ENCODE measurements around the gene KIR2DL1.
"Not testable (repeated sequence)": the region's sequence is repeated elsewhere in the genome, so short reads cannot be mapped to it uniquely, and the experiment has no call there.

Gene KIR2DL1

DNA sequence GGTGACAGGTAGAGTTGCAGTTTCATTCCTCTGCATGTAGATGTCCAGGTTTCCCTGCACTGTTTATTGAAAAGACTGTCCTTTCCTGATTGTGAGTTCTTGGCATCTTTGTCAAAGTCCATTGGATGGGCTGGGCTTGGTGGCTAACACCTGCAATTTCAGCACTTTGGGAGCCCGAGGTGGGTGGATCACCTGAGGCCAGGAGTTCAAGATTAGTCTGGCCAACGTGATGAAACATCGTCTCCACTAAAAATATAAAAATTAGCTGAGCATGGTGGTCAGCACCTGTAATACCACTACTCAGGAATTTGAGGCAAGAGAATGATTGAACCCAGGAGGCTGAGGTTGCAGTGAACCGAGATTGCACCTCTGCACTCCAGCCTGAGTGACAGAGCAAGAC, 8.3 kb downstream of the KIR2DL1 start:
- not testable (repeated sequence) for H4K91ac ChIP-seq (ENCODE audit: low read length); H3K27ac ChIP-seq (ENCODE audit: low read length, poor library complexity, severe bottlenecking); H2BK5ac ChIP-seq (ENCODE audit: low read depth, low read length, poor library complexity, severe bottlenecking); H3K4me1 ChIP-seq (ENCODE audit: control insufficient read depth, insufficient read depth, low read depth, low read length); H3K4me3 ChIP-seq (ENCODE audit: insufficient read depth in 1 of 2, low read depth in 1 of 2, low read length in 2 of 2); H2BK12ac ChIP-seq (ENCODE audit: low read length in 2 of 2); H3K27me3 ChIP-seq (ENCODE audit: control insufficient read depth in 1 of 2, insufficient read depth in 1 of 2, low read length in 2 of 2); H2BK120ac ChIP-seq (ENCODE audit: low read depth, low read length); H2AK5ac ChIP-seq (ENCODE audit: low read length, severe bottlenecking); H4K8ac ChIP-seq (ENCODE audit: low read length); H3K79me1 ChIP-seq (replicated peaks; ENCODE audit: low read length, poor library complexity, severe bottlenecking); H2AFZ ChIP-seq (ENCODE audit: low read depth, low read length); H3K4me2 ChIP-seq (ENCODE audit: low read length, poor library complexity, severe bottlenecking); H3K36me3 ChIP-seq (ENCODE audit: control insufficient read depth in 1 of 2, insufficient read depth in 2 of 2, low read depth in 1 of 2, low read length in 2 of 2); H3K9ac ChIP-seq (ENCODE audit: low read length); H3K9me3 ChIP-seq (ENCODE audit: control insufficient read depth, low read length); H3K18ac ChIP-seq (ENCODE audit: low read depth in 1 of 2, low read length in 2 of 2); H2BK15ac ChIP-seq (ENCODE audit: low read depth, poor library complexity, severe bottlenecking); H3K4ac ChIP-seq (ENCODE audit: low read depth in 1 of 2, low read length in 2 of 2); H3K14ac ChIP-seq (ENCODE audit: low read length in 2 of 2); DNase-seq; H3K23ac ChIP-seq (ENCODE audit: low read length in 2 of 2)
- 67% methylated on average over 1 of the region's 4 CpGs for WGBS

DNA sequence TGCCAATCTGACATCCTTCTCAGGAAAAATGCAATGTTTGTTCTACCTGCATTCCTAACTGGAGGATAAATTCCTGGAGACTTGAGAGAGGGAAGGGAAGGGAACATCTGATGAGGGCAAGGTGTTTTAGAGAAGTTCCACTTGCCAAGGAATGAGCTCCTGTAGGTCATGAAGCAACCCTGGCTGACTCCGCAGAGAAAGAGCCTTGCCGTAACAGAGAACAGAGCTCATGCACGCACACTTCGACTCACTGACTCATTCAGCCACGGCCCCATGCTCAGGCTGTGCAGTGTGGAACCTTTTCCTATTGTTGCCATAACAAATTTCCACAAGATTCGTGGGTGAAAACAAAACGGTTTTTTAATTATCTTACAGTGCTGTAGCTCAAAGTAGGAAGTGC, 9.3 kb downstream of the KIR2DL1 start:
- H3K9me3 ChIP-seq (ENCODE audit: control insufficient read depth, low read length); H3K9ac ChIP-seq (ENCODE audit: low read length); H3K36me3 ChIP-seq (ENCODE audit: control insufficient read depth in 1 of 2, insufficient read depth in 2 of 2, low read depth in 1 of 2, low read length in 2 of 2); H2BK12ac ChIP-seq (ENCODE audit: low read length in 2 of 2); H2BK5ac ChIP-seq (ENCODE audit: low read depth, low read length, poor library complexity, severe bottlenecking); H2BK120ac ChIP-seq (ENCODE audit: low read depth, low read length); DNase-seq; H3K18ac ChIP-seq (ENCODE audit: low read depth in 1 of 2, low read length in 2 of 2); H2AFZ ChIP-seq (ENCODE audit: low read depth, low read length); H3K4me1 ChIP-seq (ENCODE audit: control insufficient read depth, insufficient read depth, low read depth, low read length); H3K4me3 ChIP-seq (ENCODE audit: insufficient read depth in 1 of 2, low read depth in 1 of 2, low read length in 2 of 2); H3K27ac ChIP-seq (ENCODE audit: low read length, poor library complexity, severe bottlenecking); H2AK5ac ChIP-seq (ENCODE audit: low read length, severe bottlenecking); H4K8ac ChIP-seq (ENCODE audit: low read length); H3K27me3 ChIP-seq (ENCODE audit: control insufficient read depth in 1 of 2, insufficient read depth in 1 of 2, low read length in 2 of 2); H3K4ac ChIP-seq (ENCODE audit: low read depth in 1 of 2, low read length in 2 of 2); H3K14ac ChIP-seq (ENCODE audit: low read length in 2 of 2); H2BK15ac ChIP-seq (ENCODE audit: low read depth, poor library complexity, severe bottlenecking); H3K23ac ChIP-seq (ENCODE audit: low read length in 2 of 2); H3K4me2 ChIP-seq (ENCODE audit: low read length, poor library complexity, severe bottlenecking); H3K79me1 ChIP-seq (replicated peaks; ENCODE audit: low read length, poor library complexity, severe bottlenecking); H4K91ac ChIP-seq (ENCODE audit: low read length): not testable (repeated sequence)
- 87% methylated on average over 4 of the region's 7 CpGs for WGBS

DNA sequence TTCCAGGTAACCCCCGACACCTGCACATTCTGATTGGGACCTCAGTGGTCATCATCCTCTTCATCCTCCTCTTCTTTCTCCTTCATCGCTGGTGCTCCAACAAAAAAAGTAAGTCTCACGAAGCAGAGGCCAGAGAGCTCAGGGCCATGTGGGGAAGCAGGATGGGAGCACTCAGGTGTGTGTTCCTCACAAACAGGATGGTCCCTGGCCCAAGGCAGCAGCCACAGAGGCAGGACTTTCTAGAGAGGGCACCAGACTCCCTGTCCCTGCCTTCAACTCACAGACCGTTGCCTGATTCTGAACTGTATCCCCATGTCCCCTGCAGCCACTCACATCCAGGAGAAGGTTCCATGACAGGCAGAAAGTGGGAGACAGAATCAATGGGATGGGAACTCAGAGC, 13.3 kb downstream of the KIR2DL1 start:
- H3K23ac ChIP-seq (ENCODE audit: low read length in 2 of 2) = not testable (repeated sequence)

DNA sequence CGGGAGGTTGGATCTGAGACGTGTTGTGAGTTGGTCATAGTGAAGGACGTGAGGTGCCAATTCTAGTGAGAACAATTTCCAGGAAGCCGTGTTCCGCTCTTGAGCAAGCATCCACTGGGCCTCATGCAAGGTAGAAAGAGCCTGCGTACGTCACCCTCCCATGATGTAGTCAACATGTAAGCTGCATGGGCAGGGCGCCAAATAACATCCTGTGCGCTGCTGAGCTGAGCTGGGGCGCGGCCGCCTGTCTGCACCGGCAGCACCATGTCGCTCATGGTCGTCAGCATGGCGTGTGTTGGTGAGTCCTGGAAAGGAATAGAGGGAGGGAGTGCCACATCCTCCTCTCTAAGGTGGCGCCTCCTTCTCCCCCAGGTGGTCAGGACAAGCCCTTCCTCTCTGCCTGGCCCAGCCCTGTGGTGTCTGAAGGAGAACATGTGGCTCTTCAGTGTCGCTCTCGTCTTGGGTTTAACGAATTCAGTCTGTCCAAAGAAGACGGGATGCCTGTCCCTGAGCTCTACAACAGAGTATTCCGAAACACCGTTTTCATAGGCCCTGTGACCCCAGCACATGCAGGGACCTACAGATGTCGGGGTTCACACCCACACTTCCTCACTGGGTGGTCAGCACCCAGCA, 16.6 kb downstream of the KIR2DL1 start:
- H3K18ac ChIP-seq (ENCODE audit: low read depth in 1 of 2, low read length in 2 of 2); H3K27ac ChIP-seq (ENCODE audit: low read length, poor library complexity, severe bottlenecking): not testable (repeated sequence)

More for the DNA sequence above, 13.3 kb downstream of the KIR2DL1 start:
- not testable (repeated sequence) for H3K36me3 ChIP-seq (ENCODE audit: control insufficient read depth in 1 of 2, insufficient read depth in 2 of 2, low read depth in 1 of 2, low read length in 2 of 2); H4K91ac ChIP-seq (ENCODE audit: low read length); H2BK12ac ChIP-seq (ENCODE audit: low read length in 2 of 2); H3K4me3 ChIP-seq (ENCODE audit: insufficient read depth in 1 of 2, low read depth in 1 of 2, low read length in 2 of 2); H4K8ac ChIP-seq (ENCODE audit: low read length); H2BK5ac ChIP-seq (ENCODE audit: low read depth, low read length, poor library complexity, severe bottlenecking); H2BK15ac ChIP-seq (ENCODE audit: low read depth, poor library complexity, severe bottlenecking); DNase-seq; H3K4me1 ChIP-seq (ENCODE audit: control insufficient read depth, insufficient read depth, low read depth, low read length); H3K9me3 ChIP-seq (ENCODE audit: control insufficient read depth, low read length); H2AK5ac ChIP-seq (ENCODE audit: low read length, severe bottlenecking); H3K14ac ChIP-seq (ENCODE audit: low read length in 2 of 2); H3K18ac ChIP-seq (ENCODE audit: low read depth in 1 of 2, low read length in 2 of 2); H3K27me3 ChIP-seq (ENCODE audit: control insufficient read depth in 1 of 2, insufficient read depth in 1 of 2, low read length in 2 of 2); H2BK120ac ChIP-seq (ENCODE audit: low read depth, low read length); H3K4ac ChIP-seq (ENCODE audit: low read depth in 1 of 2, low read length in 2 of 2); H3K27ac ChIP-seq (ENCODE audit: low read length, poor library complexity, severe bottlenecking); H3K79me1 ChIP-seq (replicated peaks; ENCODE audit: low read length, poor library complexity, severe bottlenecking); H3K9ac ChIP-seq (ENCODE audit: low read length); H3K4me2 ChIP-seq (ENCODE audit: low read length, poor library complexity, severe bottlenecking); H2AFZ ChIP-seq (ENCODE audit: low read depth, low read length)
- WGBS = 77% methylated on average over 3 of the region's 4 CpGs

More for the DNA sequence above, 16.6 kb downstream of the KIR2DL1 start:
- not testable (repeated sequence) for H3K4me2 ChIP-seq (ENCODE audit: low read length, poor library complexity, severe bottlenecking); H3K36me3 ChIP-seq (ENCODE audit: control insufficient read depth in 1 of 2, insufficient read depth in 2 of 2, low read depth in 1 of 2, low read length in 2 of 2); H2BK15ac ChIP-seq (ENCODE audit: low read depth, poor library complexity, severe bottlenecking); H4K91ac ChIP-seq (ENCODE audit: low read length); H2BK12ac ChIP-seq (ENCODE audit: low read length in 2 of 2); H3K4me3 ChIP-seq (ENCODE audit: insufficient read depth in 1 of 2, low read depth in 1 of 2, low read length in 2 of 2); DNase-seq; H3K4me1 ChIP-seq (ENCODE audit: control insufficient read depth, insufficient read depth, low read depth, low read length); H3K9me3 ChIP-seq (ENCODE audit: control insufficient read depth, low read length); H2AFZ ChIP-seq (ENCODE audit: low read depth, low read length); H2AK5ac ChIP-seq (ENCODE audit: low read length, severe bottlenecking); H3K9ac ChIP-seq (ENCODE audit: low read length); H3K27me3 ChIP-seq (ENCODE audit: control insufficient read depth in 1 of 2, insufficient read depth in 1 of 2, low read length in 2 of 2); H2BK5ac ChIP-seq (ENCODE audit: low read depth, low read length, poor library complexity, severe bottlenecking); H3K79me1 ChIP-seq (replicated peaks; ENCODE audit: low read length, poor library complexity, severe bottlenecking); H2BK120ac ChIP-seq (ENCODE audit: low read depth, low read length); H3K14ac ChIP-seq (ENCODE audit: low read length in 2 of 2); H3K4ac ChIP-seq (ENCODE audit: low read depth in 1 of 2, low read length in 2 of 2); H3K23ac ChIP-seq (ENCODE audit: low read length in 2 of 2); H4K8ac ChIP-seq (ENCODE audit: low read length)
- WGBS = 76% methylated on average over 24 of the region's 24 CpGs
